Liver (tissue), 9 donors: ENCODE results near the gene SWAP70. TPM values are rescaled to one million over a fixed set of nuclear protein-coding genes. Genes with fewer than 3 reads are reported as not detected.

Source experiments
- DNase-seq: peaks from one replicate; pipeline ENCODE4 v3.0.0-alpha.2; 2017; ENCODE audit warnings: low spot score
- H3K27ac ChIP-seq, 2 donors: one replicate each; pipeline ENCODE4 v1.7.0; 2013; ENCODE audit warnings: inconsistent platforms in 2 of 2, low read length in 2 of 2, control low read depth in 1 of 2, low read depth in 1 of 2, mild to moderate bottlenecking in 1 of 2
- H3K27me3 ChIP-seq, 4 donors: one replicate each; pipeline versions ENCODE4 v1.6.1 to v1.7.0; 2013; ENCODE audit warnings: low read length in 3 of 4, inconsistent platforms in 1 of 4, mild to moderate bottlenecking in 1 of 4, moderate library complexity in 1 of 4; ENCODE audit not compliant: control insufficient read depth in 4 of 4, insufficient read depth in 4 of 4
- H3K36me3 ChIP-seq, 4 donors: one replicate each; pipeline versions ENCODE4 v1.6.1 to v1.7.0; 2013; ENCODE audit warnings: low read length in 3 of 4, mild to moderate bottlenecking in 3 of 4, low read depth in 1 of 4, moderate library complexity in 1 of 4; ENCODE audit not compliant: control insufficient read depth in 4 of 4, insufficient read depth in 3 of 4
- H3K4me1 ChIP-seq, 4 donors: one replicate each; pipeline versions ENCODE4 v1.6.1 to v1.7.0; 2013; ENCODE audit warnings: low read length in 3 of 4, mild to moderate bottlenecking in 3 of 4, moderate library complexity in 1 of 4; ENCODE audit not compliant: control insufficient read depth in 4 of 4, insufficient read depth in 4 of 4
- H3K4me3 ChIP-seq, 3 donors: one replicate each; pipeline versions ENCODE4 v1.6.1 to v1.7.0; 2013; ENCODE audit warnings: low read length in 3 of 3, control low read depth in 1 of 3, low read depth in 1 of 3, mild to moderate bottlenecking in 1 of 3
- H3K9ac ChIP-seq, 2 donors: one replicate each; pipeline ENCODE4 v1.7.0; 2013; ENCODE audit warnings: low read length in 2 of 2, mild to moderate bottlenecking in 2 of 2, moderate library complexity in 2 of 2, control low read depth in 1 of 2, low read depth in 1 of 2
- H3K9me3 ChIP-seq, 4 donors: one replicate each; pipeline versions ENCODE4 v1.6.1 to v1.7.0; 2013; ENCODE audit warnings: low read length in 3 of 4; ENCODE audit not compliant: control insufficient read depth in 4 of 4
- ATF3 ChIP-seq: IDR thresholded peaks from 2 replicates; pipeline ENCODE4 v1.6.1; 2016; ENCODE audit warnings: antibody characterized with exemption
- CTCF ChIP-seq: fragments of 150-350 bp; IDR thresholded peaks from 2 replicates; pipeline ENCODE4 v1.5.1; 2017; ENCODE audit warnings: improper control_type of control experiment, low read depth, low read length; ENCODE audit not compliant: missing input control
- EGR1 ChIP-seq, 2 donors: IDR thresholded peaks; 2 replicates each; pipeline ENCODE4 v1.6.1; 2016 to 2018; ENCODE audit warnings: antibody characterized with exemption in 2 of 2, low read depth in 2 of 2
- FOXA2 ChIP-seq: IDR thresholded peaks from 2 replicates; pipeline ENCODE4 v1.6.1; 2016; ENCODE audit warnings: antibody characterized with exemption
- GABPA ChIP-seq, 2 donors: IDR thresholded peaks in 1 of 2; conservative IDR thresholded peaks in 1 of 2; 2 replicates each; pipeline ENCODE4 v1.6.1; 2016; ENCODE audit warnings: antibody characterized with exemption in 2 of 2, mild to moderate bottlenecking in 1 of 2, moderate library complexity in 1 of 2
- HNF4G ChIP-seq: IDR thresholded peaks from 2 replicates; pipeline ENCODE4 v1.6.1; 2016; ENCODE audit warnings: antibody characterized with exemption
- JUND ChIP-seq, 2 donors: IDR thresholded peaks; 2 replicates each; pipeline ENCODE4 v1.6.1; 2016; ENCODE audit warnings: antibody characterized with exemption in 2 of 2
- RAD21 ChIP-seq, 2 donors: IDR thresholded peaks; 2 replicates each; pipeline ENCODE4 v1.6.1; 2016; ENCODE audit warnings: antibody characterized with exemption in 2 of 2, mild to moderate bottlenecking in 2 of 2
- REST ChIP-seq: IDR thresholded peaks from 2 replicates; pipeline ENCODE4 v1.6.1; 2016; ENCODE audit warnings: antibody characterized with exemption, mild to moderate bottlenecking
- RXRA ChIP-seq, 2 donors: IDR thresholded peaks; 2 replicates each; pipeline ENCODE4 v1.6.1; 2017 to 2018; ENCODE audit warnings: antibody characterized with exemption in 2 of 2, mild to moderate bottlenecking in 1 of 2
- TAF1 ChIP-seq: conservative IDR thresholded peaks from 2 replicates; pipeline ENCODE4 v1.6.1; 2016; ENCODE audit warnings: antibody characterized with exemption, mild to moderate bottlenecking
- YY1 ChIP-seq: IDR thresholded peaks from 2 replicates; pipeline ENCODE4 v1.6.1; 2016; ENCODE audit warnings: antibody characterized with exemption, mild to moderate bottlenecking
- ZBTB33 ChIP-seq: IDR thresholded peaks from 2 replicates; pipeline ENCODE4 v1.6.1; 2016; ENCODE audit warnings: antibody characterized with exemption
- WGBS: extraction: QIAGEN DNeasy Blood & Tissue Kit; methylation state at CpG from one replicate; pipeline ENCODE4 v1.1.7; 2013; 5-methylcytosine and 5-hydroxymethylcytosine counted together
- polyA plus RNA-seq, 2 donors: library from polyadenylated mRNA; stranded (reverse) in 1 of 2; unstranded in 1 of 2; fragments of 200-250 nt in 1 of 2; fragments of >200 nt in 1 of 2; fragmentation: Nextera tagmentation in 1 of 2; extraction: Ambion mirVana in 1 of 2; gene quantifications; one replicate each; pipeline versions ENCODE4 v1.2.1 to v1.2.3, GENCODE V29; 2013 to 2015
- total RNA-seq, 2 donors: library from RNA; depleted of rRNA; stranded (reverse); fragments of >200 nt; gene quantifications; one replicate each; pipeline ENCODE4 v1.2.3, GENCODE V29; 2014
- donor health status: healthy.
- donor health status: healthy.
- donor health status: healthy.
- donor health status: healthy.
- donor health status: healthy.

Gene SWAP70
- total and polyA plus RNA-seq, 4 donors, result 4.0 to 8.4 (median 5.8) TPM

GRCh38 chr11:9660886-9661285 is 3.0 kb upstream of the SWAP70 start:
- Histone ChIP-seq H3K9me3 (peaks cover 0 to 3% (median 0%) of the 10 kb centered on the region in 4 donors), H3K4me1 (peaks cover 2 to 11% (median 7%) of the 10 kb centered on the region in 4 donors), H3K9ac (no peak overlapping the region), H3K4me3 (no peak overlapping the region), H3K27ac (no peak overlapping the region), H3K36me3 (no peaks in the 10 kb centered on the region), H3K27me3 (no peaks in the 10 kb centered on the region)
- TF ChIP-seq RAD21 (IDR thresholded peaks at IDR 0.05) (no peak), RXRA (IDR thresholded peaks at IDR 0.05) (no peak), TAF1 (no peak), CTCF (no peak), EGR1 (IDR thresholded peaks at IDR 0.05; ENCODE audit: low read depth in 2 of 2) (no peak), HNF4G (no peak), ATF3 (no peak), FOXA2 (no peak), REST (no peak), GABPA (IDR thresholded peaks at IDR 0.05 in 1 of 2, conservative IDR thresholded peaks at IDR 0.05 in 1 of 2) (no peak), JUND (IDR thresholded peaks at IDR 0.05) (no peak), ZBTB33 (no peak), YY1 (no peak)
- WGBS, result 87% methylated on average over 3 of the region's 3 CpGs
- DNase-seq, result no peak

GRCh38 chr11:9662273-9662672 is 1.6 kb upstream of the SWAP70 start:
- no peaks in the 10 kb centered on the region for H3K27me3 ChIP-seq
- H3K4me1 ChIP-seq, result peaks cover 2 to 11% (median 7%) of the 10 kb centered on the region in 4 donors
- no peaks in the 10 kb centered on the region for H3K36me3 ChIP-seq
- 72% methylated on average over 3 of the region's 3 CpGs for WGBS
- H3K9ac ChIP-seq, result no peak overlapping the region
- peaks cover 0 to 6% (median 0%) of the 10 kb centered on the region in 4 donors for H3K9me3 ChIP-seq
- TF ChIP-seq ATF3, result no peak
- H3K4me3 ChIP-seq, result no peak overlapping the region
- no peak overlapping the region for H3K27ac ChIP-seq
- no peak for DNase-seq
